NCI-H526 treated with DMSO at 0.1 percent for 48 hours (cell line): ENCODE data around the gene GGTLC3.
"Not testable (repeated sequence)": the region's sequence is repeated elsewhere in the genome, so short reads cannot be mapped to it uniquely, and the experiment has no call there.

Source experiments
- DNase-seq: peaks from one replicate; lab custom pipeline; 2025; lab: John Stamatoyannopoulos, UW

Gene GGTLC3

GRCh38 chr22:18518061-18518460 lies at the start of gene GGTLC3:
Gene GGTLC3, minus strand, starts transcription at chr22:18518161. Its CDS starts 264 bp downstream, at chr22:18517897.
- not testable (repeated sequence) for DNase-seq

- not testable (repeated sequence) for DNase-seq
Observed at GRCh38 chr22:18560099-18560974, 42.4 kb upstream of the GGTLC3 start.

- not testable (repeated sequence) for DNase-seq
Observed at GRCh38 chr22:18558939-18559338, 41.0 kb upstream of the GGTLC3 start.

GRCh38 chr22:18558516-18558915 lies 40.6 kb upstream of the GGTLC3 start:
- DNase-seq = not testable (repeated sequence)

- DNase-seq = not testable (repeated sequence)
Observed at GRCh38 chr22:18554280-18555256, 36.6 kb upstream of the GGTLC3 start.

GRCh38 chr22:18552839-18553597 lies 35.1 kb upstream of the GGTLC3 start:
- not testable (repeated sequence) for DNase-seq

DNA sequence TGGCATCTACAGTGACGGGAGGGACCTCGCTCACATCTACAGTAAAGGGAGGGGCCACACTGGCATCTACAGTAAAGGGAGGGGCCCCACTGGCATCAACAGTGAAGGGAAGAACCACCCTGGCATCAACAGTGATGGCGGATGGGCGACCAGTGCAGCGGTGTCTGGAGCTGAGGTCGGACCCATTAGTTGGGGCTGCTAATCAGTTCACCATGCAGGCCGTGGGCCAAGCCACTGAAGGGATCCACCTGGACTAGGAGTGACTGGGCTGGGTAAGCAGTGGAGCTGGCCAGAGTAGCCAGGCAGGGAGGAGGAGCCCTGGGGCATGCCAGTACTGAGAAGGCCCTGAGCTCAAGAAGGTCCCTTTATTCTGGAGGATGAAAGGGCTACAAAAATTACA lies 33.1 kb upstream of the GGTLC3 start:
- not testable (repeated sequence) for DNase-seq

DNA sequence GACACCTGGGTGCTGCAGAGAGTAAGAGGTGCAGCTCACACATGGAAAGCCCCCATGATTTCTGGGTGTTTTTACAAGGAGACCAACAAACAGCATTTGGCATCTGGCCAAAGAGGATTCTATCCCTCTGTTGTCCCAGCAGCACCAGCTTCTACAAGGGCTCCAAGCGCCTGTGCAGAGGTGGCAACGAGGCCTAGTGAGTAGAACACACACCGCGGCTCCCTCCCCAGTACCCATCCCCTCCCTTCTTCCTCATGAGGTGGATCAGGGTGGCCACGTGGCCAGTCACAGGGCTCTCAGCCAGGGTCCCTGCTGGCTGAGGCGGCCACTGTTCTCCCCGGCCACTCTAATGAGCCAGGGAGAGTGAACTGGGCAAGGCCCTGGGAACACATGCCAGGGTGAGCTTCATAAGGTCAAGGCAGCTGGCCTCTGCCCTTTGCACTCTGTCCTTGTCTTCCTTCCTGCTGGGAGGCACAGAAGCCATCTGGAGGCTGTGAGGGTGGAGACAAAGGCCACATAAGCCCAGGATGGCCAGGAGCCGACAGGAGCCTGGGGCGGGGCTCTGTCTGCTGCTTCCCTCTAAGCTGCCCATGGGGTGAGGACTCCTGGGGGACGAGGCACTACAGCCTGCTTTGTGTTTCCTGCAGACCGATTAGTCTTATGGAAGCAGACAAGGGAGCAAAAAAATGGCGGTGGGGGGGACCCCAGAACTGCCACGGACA lies 31.7 kb upstream of the GGTLC3 start:
- not testable (repeated sequence) for DNase-seq

- DNase-seq = not testable (repeated sequence)
Observed at GRCh38 chr22:18544615-18545014, 26.7 kb upstream of the GGTLC3 start.

GRCh38 chr22:18543400-18543799 lies 25.4 kb upstream of the GGTLC3 start:
- not testable (repeated sequence) for DNase-seq

DNA sequence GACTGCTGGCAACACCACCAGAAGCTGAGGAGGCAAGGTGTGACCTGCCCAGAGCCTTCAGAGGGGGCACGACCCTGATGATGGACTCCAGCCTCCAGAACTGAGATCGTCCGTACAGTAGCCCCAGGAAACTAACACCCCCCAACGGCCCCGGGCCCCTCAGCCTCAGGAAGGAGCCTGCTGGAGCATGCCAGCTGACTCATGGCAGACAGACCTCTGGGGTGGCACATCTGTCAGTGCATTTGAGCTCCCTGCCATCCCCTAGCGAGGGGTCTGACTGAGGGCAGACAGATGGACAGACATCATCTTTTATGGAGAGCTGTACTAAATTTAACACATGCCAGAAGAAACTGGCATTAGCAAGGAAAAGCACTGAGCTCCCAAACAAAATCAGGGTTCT lies 22.0 kb upstream of the GGTLC3 start:
- not testable (repeated sequence) for DNase-seq

- not testable (repeated sequence) for DNase-seq
Observed at GRCh38 chr22:18534315-18534714, 16.4 kb upstream of the GGTLC3 start.

DNA sequence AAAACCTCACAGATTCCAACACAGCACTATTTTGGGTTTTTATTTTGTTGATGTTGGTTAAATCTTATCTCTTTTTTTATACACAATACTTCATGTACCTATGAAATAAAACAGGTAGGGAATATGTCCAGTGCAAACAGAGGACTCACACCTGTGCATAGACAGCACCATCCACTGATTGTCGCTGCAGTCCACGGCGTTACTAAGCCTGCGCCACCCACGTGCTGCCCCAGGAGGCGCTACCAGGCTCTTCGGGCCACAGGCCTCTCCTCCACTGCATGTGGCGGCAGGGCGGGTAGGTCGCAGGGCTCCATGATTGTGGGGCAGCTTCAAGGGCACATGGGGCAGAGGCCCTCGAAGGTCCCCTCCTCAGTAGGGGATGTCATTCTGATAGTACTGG lies 15.7 kb upstream of the GGTLC3 start:
- DNase-seq = not testable (repeated sequence)

GRCh38 chr22:18529416-18530145 lies 11.6 kb upstream of the GGTLC3 start:
- not testable (repeated sequence) for DNase-seq

GRCh38 chr22:18528597-18529415 lies 10.8 kb upstream of the GGTLC3 start:
- DNase-seq = not testable (repeated sequence)

- DNase-seq = not testable (repeated sequence)
Observed at GRCh38 chr22:18527752-18528596, 10.0 kb upstream of the GGTLC3 start, which contains the start of gene TMEM191B. Gene TMEM191B, plus strand, starts transcription at chr22:18527802. Its CDS starts 179 bp downstream, at chr22:18527981.

- not testable (repeated sequence) for DNase-seq
Observed at GRCh38 chr22:18523328-18523727, 5.4 kb upstream of the GGTLC3 start.

DNA sequence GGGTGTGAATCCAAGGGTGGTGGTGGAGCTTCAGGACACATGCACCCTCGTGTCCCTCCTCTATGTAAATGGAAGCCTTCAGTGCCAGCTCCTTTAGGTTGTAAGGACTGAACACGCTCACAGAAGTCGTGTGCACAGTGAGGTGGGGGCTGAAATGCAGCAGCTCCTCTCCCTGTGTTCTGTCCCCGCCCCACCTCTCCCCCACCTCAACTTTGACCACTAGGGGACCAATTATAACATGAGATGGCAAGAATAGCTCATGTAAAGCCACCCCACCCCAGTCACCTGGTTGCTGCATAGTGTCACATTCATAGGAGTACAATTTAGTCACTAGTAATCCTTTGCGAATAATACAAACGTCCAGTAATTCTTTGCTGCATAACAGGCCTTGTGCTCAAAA lies 4.8 kb upstream of the GGTLC3 start:
- DNase-seq = not testable (repeated sequence)
